NCI-H526 (cell line): ENCODE results near the gene BAHCC1.
A peak's percentile ranks its signal among the peaks of the same experiment; 100 is the strongest.

ENCODE experiments used
- DNase-seq, 2 experiments: peaks; one replicate each; lab custom pipeline; 2025; lab: John Stamatoyannopoulos, UW

BAHCC1 gene

GRCh38 chr17:81461607-81462500 is 66.6 kb downstream of the BAHCC1 start:
- no peak for DNase-seq

GRCh38 chr17:81462506-81463125 is 67.4 kb downstream of the BAHCC1 start:
- DNase-seq: no peak

GRCh38 chr17:81463506-81463905 is 68.2 kb downstream of the BAHCC1 start:
- no peak for DNase-seq

GRCh38 chr17:81464586-81464985 is 69.3 kb downstream of the BAHCC1 start:
- no peak for DNase-seq

GRCh38 chr17:81465910-81466309 is 70.7 kb downstream of the BAHCC1 start:
- no peak for DNase-seq

GRCh38 chr17:81466564-81467472 is 71.6 kb downstream of the BAHCC1 start:
- no peak for DNase-seq

DNA sequence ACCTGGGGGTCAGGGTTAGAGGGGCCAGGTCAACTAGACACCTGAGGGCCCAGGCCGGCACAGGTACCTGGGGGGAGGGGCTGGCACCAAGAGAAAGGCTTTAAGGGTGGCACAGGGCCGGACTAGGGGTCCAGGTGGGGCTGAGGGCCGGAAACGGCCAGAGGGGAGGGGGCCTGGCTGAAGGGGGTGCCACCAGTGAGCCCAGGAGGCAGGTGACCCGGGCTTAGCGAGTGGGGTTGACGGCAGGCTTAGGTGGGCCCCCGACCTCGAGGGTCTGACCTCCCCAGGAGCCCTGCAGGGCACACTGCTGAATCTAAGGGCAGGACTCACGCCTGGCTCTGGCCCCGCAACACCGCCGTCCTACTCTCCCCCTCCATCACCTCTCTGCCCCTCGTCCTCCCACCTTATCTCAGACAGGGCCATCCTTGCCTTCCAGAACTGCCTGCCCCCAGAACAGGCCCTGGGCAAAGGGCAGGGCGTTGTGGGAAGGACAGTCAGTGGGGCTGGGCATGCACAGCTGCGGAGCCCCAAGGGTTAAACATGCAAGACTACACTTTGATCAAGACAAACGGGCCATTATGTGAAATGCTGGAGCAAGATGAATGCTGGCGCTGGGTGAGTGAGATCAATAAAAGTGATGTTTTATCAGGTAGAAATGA is 73.0 kb downstream of the BAHCC1 start:
- no peak for DNase-seq

- no peak for DNase-seq
These were observed 73.5 kb downstream of the BAHCC1 start for GRCh38 chr17:81468770-81469121.

- no peak for DNase-seq
These were observed 74.0 kb downstream of the BAHCC1 start for GRCh38 chr17:81469266-81469665.

- DNase-seq: no peak
These were observed 75.2 kb downstream of the BAHCC1 start for GRCh38 chr17:81470270-81470943.

DNA sequence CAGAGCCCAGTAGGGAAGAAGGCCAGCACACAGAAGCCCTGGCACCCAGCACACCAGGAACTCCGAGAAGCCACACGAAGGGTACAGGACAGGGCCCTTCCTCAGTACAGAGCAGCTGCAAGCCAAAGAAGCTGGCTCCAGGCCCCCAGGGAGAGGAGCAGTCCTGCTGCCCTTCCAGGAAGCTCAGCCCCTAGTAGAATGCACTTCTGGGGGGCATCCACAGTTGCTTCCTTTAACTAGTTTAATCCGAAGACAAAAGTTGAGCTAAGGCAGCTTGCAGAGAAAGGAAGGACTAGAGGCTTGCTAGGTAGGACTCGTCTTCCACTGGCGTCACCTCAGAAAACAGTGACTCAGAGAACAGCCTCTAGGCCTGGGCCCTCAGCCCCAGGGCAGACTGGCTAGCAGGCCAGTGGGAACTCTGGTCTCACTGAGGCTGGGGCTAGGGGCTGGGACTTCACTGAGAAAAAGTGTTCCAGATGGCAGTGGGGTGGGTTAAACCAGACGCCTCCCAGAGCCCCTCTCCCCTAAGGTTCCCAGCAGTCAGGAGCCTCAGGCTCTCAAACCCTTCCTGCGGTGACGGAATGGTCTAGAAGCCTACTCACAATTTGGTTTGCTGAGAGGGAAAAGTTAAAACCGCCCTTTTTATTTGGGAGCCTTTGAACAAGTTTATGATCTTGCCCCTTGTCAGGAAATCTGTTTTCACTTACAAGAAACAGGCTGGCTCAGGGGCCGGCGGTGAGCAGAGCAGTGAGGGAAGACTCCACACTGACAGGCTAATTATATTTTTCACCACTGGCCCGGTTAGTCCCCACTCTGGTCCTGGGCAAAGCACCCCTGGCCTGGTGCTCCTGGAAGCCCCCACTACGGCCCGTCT is 75.9 kb downstream of the BAHCC1 start:
- DNase-seq: no peak

DNA sequence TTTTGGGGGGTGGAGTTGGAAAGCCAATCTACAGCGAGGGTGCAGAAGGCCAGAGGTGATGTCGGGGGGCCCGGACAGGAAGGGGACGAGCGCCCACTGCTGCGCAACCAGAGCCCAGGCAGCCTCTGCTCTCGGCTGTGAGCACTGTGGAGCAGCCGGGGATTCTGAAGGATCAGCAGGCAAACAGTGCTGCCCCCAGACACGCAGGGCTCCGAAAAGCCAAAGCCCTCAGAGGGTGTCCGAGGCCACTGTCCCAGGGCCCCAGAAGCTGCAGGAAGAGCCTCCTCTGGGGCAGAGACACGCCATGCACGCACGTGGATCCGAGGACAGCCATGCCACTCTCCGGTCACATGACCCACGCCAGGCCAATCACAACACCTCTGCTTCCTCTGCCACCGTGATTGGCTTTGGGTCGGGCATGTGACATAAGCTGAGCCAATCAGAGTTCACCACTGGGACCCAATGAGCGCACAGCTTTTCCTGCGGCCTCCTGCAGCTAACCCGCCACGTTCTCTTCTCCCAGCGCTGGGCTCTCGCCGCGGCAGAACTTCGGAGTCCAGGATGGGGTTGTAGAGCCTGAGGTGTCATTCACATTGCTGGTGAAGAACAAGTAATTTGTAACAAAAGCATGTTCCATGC is 76.7 kb downstream of the BAHCC1 start:
- peak; percentile 22 to 55 for DNase-seq

- DNase-seq: no peak
These were observed 77.8 kb downstream of the BAHCC1 start for GRCh38 chr17:81473019-81473418.

DNA sequence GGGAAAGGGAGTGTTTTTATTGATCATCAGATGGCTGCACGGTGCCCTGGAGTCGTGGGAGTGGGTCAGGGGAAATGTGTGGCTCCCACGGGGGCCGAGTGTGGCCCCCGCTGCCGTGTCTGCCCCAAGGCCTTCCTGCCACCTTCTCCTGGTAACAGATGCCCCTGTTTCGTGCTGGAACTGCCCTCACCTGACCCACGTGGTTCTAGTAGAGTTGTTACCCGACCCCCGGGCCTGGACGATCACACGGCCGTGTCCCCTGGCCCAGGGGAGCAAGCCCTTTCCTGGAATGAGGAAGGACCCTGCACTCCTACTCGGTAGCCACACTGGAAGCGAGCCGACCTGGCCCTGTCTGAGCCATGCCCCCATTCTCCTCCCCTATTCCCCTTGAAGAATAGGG is 79.7 kb downstream of the BAHCC1 start:
- no peak for DNase-seq

- DNase-seq: no peak
These were observed 80.8 kb downstream of the BAHCC1 start for GRCh38 chr17:81476097-81476496.

DNA sequence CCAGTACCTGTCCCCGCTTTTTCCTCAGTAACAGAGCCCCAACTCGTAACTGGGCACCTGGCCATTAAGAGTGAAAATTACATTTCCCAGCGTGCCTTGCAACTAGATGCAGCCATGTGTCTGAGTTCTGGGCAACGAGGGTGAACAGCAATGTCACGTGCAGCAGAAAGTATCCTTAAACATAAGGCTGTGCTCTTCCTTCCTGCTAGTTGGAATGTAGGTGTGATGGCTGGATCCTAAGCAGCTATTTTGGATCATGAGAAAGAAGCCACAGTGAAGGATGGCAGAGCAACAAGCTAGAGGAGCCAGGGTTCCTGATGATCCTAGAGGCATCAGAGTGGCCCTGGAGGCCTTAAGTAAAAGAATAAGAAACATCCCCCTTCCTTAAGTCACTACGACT is 81.4 kb downstream of the BAHCC1 start:
- DNase-seq: no peak

DNA sequence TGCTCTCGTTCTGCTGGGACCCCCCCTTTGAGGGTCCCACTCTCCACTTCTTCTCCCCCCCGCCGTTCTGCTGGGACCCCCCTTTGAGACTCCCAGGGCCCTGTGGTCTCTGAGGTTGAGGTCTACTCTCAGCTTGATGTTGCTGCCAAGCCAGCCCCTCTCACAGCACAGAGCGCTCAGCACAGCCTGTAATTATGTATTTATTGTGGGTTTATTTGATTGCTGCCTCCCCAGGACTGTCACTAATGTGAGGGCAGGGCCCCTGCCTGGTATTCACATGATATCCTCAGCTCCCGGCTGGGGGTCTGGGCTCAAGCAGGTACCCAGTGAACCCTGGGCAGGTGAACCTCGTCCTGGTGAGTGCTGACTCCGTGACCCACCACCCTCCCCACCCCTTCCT is 81.9 kb downstream of the BAHCC1 start:
- no peak for DNase-seq

GRCh38 chr17:81478119-81478518 is 82.9 kb downstream of the BAHCC1 start:
- DNase-seq: no peak

GRCh38 chr17:81479175-81480071 is 84.2 kb downstream of the BAHCC1 start:
- no peak for DNase-seq
